Anterior cingulate cortex (tissue), 58 donors: ENCODE measurements around the gene BPIFB3.

Experiments
- DNase-seq, 58 donors: peaks; one replicate each; lab custom pipeline; 2025; lab: John Stamatoyannopoulos, UW

The BPIFB3 gene

DNA sequence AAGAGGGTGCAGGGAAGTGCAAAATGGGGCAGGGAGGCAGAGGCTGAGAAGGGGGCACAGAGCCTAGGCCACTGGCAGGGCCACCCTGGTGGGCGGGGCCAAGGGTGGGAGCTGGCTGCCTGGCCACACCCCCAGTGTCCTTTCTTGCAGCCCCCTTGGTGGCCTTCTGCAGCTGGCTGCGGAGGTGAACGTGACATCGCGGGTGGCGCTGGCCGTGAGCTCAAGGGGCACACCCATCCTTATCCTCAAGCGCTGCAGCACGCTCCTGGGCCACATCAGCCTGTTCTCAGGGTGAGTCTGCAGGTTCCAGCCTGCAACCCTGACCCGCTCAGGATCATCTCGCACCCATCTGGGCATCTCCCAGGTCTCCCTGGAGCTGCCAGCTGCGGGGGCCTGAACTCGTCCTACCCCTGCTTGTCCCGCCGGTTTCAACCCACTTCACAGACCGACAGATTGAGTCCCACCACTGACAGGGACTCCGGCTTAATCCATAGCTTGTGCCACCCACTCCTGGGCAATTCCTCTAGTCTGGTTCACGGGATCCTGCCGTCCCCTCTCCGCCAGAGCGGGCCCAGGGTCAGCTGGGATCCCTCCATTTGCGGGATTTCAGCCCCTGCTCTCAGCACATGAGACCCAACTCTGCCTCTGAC, 6.2 kb downstream of the BPIFB3 start:
- no peak for DNase-seq

DNA sequence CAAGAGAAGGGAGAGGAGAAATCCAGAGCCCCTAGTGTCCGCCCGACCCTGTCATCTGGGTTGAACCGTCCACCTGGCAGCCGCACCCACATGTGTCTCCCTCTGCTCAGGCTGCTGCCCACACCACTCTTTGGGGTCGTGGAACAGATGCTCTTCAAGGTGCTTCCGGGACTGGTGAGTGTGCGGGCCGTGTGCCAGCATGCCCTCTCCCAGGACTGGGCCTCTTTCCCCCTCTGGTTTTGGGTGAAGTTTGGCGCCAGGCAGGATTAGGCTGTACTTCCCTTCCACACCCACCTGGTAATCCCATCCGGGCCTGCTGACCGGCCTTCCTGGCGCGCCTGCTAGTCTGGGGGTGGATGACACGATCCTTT, 7.9 kb downstream of the BPIFB3 start:
- DNase-seq = no peak

DNA sequence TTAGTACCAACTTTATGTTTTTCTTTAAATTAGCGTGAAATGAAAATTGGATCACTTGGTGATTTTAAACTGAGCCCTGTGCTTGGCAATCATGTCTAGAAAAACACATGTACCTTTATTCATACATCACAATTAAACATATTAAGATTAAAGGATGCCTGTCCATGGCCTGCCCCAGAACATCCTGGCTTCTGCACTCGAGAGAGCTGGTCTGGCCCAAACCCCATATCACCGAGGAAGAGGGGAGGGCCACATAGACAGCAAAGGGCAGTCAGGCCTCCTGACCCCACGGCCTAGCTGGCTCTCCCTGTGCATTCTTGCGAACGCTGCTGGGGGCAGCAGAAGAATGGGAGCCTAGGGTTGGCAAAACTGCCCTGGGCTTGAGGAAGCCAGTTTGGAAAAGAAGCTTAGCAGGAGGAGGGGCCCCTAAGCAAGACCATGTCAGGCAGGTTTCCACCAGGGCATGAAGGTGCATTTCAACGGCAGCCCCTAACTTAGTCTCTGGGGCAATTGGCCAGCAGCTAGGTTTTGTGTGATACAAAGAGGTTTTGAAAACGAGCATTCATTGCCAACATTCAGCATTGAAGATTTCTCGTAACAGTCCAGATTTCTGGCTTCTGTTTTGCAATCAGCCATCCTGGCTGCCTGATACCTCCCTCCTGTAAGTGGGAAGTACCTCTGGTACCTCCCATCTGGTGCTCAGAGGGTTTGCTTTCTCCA, 8.6 kb downstream of the BPIFB3 start:
- DNase-seq = peak in 4 of 58 donors; percentile 1 to 39 (median 11)

DNA sequence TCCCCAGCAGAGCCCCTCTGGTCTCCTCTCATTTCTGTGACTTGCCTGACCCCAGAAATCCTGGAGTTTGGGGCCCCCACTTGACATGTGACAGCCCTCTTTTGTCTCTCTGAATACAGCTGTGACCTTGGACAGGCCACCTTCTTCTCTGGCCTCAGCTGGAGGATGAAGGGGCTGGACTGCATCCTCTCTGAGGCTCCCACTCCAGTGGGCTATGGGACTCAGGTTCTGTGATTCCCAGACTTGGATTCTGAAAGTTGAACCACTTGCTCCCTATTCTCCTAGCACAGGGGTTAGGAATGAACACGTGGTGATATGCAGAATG, 9.1 kb downstream of the BPIFB3 start:
- DNase-seq = no peak

DNA sequence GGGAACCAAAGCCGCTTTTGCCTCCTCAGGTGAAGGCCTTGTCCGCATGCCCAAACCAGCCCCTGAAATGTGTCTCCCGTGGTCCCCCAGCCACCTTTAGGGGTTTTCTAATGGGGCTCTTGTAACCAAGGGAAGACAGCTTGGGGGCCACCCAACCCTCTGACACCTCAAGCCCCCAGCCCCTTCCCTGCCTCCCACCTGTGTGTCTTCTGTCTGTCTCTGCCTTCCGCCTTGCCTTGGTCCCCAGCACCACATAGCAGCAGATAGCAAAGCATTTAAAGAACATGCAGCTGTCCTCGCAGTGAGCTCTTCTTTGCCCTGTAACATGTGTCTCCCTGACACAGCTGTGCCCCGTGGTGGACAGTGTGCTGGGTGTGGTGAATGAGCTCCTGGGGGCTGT, 9.6 kb downstream of the BPIFB3 start:
- DNase-seq = no peak

DNA sequence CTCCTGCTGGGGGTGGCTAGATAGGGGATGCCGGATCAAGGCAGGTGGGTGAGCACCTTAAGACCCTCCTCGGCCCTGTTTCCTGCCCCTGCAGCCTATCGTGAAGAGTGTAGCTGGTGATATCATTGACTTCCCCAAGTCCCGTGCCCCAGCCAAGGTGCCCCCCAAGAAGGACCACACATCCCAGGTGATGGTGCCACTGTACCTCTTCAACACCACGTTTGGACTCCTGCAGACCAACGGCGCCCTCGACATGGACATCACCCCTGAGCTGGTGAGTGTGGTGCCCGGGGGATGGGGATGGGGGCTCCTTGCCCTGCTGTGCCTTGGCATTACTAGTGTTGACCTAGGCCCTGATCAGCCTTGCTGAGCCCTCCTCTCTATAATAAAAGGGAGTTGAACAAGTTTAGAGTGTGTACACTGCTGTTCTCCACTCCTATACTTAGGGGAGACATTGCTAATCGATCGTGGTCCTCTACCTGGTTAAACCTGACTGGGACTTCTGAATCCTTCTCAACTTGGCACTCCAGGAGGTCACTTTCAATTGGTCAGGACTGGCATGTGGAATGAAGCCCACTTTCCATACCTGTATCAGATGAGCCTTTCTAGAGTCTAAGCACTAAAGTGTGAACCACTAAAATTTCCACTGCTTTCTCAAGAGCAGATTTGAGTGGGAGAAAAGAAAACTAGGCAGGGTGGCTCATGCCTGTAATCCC, 11.0 kb downstream of the BPIFB3 start:
- DNase-seq = no peak

DNA sequence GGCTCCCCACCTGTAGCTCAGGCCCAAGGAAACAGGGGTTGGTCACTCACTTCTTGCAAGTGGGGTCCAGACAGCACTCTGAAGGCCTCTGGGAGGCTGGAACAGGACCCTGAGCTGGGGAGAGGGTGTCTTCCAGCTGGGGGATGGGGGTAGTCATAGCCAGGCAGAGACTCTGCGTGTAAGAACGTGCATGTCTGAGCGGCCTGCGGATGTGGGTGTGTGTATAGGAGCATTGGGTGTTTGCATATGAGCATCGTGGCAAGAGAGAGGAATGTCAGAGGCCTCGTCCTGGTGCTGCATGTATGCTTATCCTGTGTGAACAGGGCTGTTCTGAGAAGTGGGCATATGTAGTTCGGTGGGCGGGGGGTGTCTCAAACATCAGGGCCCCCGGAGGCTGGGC, 12.1 kb downstream of the BPIFB3 start:
- no peak for DNase-seq

DNA sequence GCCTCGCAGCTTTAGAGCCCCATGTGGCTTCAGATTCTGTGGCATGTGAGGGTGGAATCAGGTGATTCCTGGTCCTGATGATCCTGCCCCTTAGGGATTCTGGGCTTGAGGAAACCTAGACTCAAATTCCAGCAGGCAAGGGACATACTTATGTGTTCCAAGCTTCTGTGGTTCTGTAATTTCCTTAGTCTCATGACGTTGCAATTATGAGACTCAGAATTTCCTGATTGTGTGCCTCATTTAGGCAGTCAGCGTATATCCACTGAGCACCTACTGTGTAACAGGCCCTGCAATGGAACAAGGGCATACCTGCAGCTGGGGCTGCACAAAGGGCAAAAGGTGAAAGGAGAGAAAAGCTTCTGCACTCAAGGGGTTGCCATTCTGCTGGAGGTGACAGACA, 14.1 kb downstream of the BPIFB3 start:
- no peak for DNase-seq

DNA sequence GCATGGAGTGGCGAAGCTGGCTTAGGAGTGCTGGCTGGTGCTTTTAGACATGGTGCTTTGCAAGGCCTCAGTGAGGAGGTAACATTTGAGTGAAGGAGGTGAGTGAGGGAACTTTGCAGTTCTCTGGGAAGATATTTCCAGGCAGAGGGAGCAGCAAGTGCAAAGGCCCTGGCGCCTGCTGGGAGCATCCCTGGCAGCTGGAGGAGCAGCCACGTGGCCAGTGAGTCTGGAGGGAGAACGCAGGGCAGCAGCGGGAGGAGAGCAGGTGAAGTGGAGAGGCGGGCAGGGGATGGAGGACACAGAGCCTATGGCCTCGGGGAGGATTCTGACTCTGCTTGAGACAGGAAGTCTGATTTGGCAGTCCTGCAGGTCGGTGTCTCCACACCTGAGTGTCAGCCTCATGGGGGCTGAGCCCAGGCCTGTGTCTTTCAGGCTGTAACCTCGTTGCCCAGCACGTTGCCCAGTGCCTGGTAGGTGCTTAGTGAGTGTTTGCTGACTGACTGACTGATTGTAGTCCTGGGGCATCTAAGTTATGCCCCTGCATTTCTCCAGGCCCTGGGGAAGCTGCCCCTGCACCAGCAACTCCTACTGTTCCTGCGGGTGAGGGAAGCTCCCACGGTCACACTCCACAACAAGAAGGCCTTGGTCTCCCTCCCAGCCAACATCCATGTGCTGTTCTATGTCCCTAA, 14.7 kb downstream of the BPIFB3 start:
- DNase-seq = no peak

DNA sequence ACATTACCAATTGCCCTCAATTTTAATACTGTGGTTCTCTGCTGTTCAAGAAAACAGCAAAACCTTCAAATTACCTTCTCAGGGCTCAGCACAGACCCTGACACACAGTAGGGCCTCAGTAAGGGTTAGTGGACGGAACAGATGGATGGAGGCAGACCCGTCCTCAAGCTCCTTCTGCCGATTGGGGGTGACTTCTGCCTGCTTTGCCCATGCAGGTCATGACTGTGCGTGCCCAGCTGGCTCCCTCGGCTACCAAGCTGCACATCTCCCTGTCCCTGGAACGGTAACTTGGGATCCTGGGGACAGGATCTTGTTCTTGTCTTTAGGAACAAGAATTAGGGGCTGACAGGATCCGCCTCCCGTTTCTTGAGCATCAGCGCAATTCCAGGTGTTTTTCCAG, 16.0 kb downstream of the BPIFB3 start:
- DNase-seq = no peak

DNA sequence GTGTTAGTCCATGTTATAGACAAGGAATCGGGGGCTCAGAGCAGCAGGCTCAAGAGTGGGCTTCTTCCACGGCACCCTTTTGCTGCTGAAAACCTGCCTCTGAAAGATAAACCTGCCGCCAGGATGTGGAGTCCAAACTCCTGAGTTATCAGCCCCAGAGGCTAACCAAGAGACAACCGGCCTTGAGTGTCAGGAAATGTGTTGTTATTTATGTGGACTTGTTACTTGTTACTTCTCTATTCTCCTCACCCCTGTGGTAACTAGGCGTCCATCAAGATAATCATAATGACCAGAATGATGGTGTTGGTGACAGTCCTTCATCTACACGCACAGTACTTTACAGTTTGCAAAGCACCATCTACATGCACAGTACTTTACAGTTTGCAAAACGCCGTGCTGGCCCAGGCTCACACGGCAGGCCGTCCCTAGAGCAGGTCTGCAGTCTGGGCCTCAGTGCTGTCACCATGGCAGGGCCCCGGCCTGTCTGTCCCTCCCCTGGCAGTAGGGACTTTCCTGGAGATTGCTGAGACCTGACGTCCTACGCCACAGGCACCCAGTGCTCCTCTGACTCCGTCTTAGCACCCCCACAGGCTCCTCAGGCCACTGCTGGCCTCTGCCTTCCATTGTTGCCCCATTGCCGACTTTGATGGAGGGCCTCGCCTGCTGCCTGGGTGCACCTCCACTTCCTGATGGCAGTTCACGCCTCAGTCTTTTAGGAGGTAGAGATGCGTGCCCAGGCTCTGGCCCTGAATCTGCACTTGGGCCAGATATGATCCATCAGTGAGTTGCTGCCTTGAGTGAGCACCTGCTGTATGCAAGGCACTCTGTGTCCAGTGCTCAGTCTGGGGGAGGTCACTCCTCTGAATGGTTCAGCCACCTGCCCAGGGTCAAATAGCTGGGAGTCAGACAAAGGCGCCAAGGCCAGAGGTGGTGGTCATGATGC, 16.7 kb downstream of the BPIFB3 start:
- no peak for DNase-seq

DNA sequence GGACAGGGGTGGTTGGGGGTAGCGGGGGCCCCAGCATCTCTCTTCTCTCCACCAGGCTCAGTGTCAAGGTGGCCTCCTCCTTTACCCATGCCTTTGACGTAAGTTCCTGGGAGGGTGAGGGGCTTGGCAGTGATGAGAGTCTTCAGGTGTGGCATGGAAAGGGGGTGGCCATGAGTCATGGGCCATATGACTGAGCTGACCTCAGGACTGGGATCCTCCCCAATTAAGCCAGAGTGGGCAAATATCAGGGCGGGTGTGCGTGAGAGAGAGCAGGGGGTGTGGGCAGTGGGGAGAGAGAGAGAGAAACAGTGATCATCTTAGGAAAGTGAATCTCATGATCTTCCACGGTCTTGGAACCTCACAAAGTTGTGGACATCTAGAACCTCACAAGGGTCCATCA, 17.5 kb downstream of the BPIFB3 start:
- no peak for DNase-seq

DNA sequence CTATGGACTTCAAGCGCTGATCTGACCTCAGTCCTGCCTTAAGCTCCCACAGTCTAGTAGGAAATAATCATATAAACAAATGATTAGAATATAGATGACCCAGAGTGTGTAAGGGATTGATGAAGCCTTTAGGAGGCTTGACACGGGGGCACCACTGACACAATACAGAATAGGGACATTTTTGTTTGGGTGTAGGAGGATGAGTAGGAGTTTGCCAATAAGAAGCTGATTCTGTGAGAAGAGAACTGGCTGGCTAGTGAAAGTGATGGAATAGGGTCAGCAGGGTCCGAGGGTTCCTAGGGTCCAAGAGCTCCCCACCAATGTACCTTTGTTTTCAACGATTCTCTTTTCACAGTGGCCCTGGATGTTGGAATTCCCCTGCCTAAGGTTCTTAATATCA, 18.7 kb downstream of the BPIFB3 start:
- DNase-seq = no peak

DNA sequence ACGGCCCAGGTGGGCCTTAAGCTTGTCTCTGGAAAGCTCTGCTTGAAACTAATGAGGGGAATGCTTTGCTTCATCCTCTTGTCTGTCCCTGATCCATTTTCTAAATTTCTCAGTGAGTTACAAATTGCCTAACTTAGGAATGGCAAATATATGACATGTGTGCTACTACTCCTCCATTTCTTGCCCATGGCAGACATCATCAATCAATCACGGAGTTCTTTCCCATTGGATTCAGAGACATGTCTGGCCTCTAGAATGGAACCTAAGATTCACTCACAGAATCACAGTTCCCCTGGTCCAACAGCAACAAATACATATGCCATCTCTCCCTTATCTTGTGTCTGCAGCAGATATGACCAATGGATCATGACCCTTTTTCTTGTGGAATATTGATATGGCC, 19.1 kb downstream of the BPIFB3 start:
- no peak for DNase-seq

DNA sequence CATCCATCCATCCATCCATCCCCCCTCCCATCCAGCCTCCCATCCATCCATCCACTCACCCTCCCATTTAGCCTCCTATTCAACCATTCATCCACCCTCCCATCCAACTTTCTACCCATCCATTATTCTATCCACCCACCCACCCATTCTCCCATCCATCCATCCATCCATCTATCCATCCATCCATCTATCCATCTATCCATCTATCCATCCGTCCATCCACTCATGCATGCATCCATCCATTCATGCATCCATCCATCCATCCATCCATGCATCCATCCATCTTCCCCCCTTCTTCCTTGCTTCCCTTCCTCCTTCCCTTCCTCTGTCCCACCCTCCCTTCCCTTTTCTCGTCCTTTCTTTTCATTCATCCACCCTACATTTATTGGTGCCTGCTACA, 21.0 kb downstream of the BPIFB3 start:
- no peak for DNase-seq

DNA sequence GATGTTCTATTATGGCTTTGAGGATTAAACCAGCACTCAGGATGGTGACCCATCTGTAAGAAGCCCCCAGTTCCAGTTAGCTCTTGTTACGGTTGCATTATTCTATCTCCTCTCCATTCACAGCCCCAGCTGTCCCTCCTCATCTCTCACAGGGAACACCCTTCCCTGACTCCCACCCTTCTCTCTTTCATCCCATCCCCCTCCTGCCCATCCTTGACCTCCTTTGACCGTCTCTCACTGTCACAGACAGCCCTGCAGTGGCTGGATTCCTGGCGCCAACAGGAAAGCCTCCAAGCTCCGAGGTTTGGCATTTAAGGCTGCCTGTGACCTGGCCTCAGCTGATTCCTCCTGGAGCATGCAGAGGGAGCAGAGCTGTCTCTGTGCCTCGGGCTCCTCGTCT, 21.6 kb downstream of the BPIFB3 start:
- DNase-seq = no peak

DNA sequence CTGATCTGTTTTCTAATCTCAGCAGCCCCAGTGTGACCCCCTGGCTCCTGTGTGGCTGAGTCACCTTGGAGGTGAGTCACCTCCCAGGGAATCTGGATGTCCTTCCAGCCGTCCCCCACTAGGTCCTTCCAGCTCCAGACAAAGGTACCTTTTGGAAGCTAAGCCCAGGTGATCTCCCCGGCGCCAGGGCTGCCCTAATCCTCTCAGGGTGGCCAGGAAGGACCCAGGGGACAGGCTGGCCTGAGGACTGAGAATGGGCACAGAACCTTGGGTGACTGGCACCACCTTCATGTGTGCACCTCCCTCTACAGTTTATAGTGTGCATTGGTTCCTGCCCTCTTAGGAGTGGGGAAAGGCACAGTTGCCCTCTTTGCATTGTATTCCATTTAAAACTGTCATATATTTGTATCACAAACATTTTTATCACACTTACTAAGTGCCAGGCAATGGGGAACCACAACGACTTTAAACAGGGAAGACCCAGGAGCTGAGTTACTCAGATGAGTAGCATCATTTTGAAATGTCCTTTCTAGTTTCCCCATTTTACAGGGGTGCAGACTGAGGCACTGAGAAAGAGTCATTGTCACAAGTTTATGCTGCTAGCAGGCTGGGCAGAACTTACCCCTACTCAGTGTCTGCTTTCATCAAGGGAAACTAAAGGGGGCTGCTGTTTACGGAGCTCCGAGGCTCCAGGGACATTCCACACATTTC, 23.1 kb downstream of the BPIFB3 start:
- peak in 3 of 58 donors; percentile 6 to 27 (median 6) for DNase-seq

DNA sequence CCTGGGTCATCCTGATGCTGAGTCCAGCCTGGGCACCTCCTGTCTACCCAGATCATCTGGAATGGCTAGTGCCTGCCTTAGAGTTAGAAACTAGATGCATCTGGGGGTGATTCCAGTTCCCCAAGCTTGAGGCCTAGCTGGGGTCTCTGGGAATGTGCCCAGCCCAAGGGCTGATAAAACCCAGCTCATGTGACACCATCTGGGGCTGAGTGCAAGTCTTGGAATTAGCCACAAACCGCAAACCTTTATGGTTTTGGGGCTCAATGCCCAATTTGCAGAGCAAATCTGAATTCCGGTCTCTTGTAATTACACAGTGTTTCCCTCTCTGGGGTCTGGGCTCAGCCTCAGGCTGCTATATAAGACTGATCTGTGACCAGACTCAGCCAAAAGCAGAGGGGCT, 25.6 kb downstream of the BPIFB3 start, which contains the start of gene BPIFB4:
TSS of gene BPIFB4 (plus strand) at position 385 of the 400 bp plus-strand sequence. CDS start 1,884 bp downstream, outside the sequence.
- DNase-seq = no peak

DNA sequence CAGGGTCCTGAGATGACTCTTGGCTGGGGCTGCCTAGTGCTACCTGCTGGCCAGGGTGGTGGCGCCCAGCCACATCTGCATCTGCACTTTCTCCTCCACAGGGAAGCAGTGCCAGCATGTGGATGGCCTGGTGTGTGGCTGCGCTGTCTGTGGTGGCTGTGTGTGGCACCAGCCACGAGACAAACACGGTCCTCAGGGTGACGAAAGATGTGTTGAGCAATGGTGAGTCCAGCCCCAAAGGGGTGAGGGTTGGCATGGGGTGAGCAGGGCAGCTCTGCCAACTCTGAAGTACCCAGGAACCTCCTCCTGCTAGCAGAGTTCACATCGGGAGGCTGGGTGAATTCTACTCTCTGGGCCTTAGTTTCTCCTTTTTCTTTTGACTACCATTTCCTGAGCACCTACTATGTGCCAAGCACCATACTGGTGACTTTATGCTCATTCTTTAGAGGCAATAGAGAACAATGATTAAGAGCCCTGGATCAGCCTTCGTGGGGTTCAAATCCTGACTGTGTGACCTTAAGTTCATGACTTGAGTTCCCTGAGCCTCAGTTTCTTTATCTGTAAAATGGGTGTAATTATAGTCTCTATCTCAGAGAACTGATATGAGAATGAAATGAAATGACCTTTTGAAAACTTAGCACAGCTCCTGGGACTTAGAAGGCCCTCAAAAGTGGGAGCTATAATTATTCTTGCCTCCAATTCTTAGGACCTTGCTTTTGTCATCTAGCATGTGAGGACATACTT, 27.9 kb downstream of the BPIFB3 start:
- no peak for DNase-seq
